ENCODE data around the gene LDLRAD4.

LDLRAD4 gene

DNA sequence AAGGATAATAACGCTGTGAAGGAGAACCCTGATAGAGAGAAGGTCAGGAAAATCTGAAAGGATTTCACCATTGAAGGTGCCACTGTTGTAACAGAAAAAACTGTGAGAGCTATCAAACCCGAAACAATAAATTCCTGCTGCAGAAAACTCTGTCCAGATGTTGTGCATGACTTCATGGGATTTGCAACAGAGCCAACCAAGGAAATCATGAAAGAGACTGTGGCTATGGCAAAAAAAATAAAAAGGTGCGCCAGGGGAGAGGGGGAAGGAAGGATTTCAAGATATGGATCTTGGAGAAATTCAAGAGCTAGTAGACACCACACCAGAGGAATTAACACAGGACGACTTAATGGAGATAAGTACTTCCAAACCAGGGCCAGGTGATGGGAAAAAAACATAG lies 88.0 kb downstream of the LDLRAD4 start:
- no peak for DNase-seq (ENCODE audit: low read depth in 2 of 2)

DNA sequence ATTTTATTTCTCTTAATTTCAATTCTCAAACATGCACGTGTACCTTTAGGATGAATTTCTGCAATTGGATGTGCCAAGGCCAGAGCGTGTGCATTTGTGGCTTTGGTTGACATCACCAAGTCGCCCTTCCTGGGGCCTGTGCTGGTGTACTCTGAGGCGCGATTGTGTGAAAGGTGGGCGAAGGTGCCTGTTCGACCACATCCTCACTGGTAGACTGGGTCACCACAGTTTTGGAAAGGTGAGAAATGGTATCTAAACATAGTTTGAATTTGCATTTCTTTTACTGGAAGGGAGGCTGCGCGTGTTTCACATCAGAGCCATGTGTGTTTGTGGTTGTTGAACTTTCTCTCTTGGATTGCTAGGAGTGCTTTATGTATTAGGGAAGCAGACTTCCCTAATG lies 89.8 kb downstream of the LDLRAD4 start:
- DNase-seq (ENCODE audit: low read depth in 2 of 2), result no peak

DNA sequence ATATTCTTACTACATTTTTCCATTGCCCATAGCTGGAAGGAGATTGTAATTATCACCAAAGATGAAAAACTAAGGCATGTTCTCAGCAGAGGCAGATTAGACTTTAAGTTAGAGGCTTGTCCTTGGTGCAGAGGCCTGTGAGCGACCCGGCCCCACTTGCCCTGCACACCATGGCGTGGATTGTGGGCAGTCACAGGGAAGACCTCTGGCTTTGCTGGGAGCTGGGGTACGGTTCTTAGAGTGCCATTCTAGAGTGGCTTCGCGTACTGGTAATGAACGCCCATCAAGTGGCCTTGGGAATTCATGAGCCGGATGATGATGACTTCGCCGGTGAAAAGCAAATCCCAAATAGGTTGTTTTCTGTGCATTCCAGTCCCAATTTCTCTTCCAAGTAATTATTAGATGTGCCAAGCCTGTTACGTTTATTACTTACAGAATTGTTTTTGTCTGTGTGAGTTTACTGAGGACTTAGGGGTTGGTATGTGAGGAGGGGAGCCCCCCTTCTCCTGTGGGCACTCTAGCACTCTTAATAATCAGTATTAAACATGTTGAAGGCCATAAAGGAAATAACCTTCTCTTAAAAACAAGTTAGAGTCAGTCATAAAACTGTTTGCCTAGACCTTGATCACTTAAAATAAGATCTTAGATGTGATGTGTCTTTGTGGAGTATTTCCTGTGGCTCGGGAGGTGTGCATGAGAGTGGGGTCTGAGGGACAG lies 90.6 kb downstream of the LDLRAD4 start:
- DNase-seq (ENCODE audit: low read depth in 2 of 2), result no peak

DNA sequence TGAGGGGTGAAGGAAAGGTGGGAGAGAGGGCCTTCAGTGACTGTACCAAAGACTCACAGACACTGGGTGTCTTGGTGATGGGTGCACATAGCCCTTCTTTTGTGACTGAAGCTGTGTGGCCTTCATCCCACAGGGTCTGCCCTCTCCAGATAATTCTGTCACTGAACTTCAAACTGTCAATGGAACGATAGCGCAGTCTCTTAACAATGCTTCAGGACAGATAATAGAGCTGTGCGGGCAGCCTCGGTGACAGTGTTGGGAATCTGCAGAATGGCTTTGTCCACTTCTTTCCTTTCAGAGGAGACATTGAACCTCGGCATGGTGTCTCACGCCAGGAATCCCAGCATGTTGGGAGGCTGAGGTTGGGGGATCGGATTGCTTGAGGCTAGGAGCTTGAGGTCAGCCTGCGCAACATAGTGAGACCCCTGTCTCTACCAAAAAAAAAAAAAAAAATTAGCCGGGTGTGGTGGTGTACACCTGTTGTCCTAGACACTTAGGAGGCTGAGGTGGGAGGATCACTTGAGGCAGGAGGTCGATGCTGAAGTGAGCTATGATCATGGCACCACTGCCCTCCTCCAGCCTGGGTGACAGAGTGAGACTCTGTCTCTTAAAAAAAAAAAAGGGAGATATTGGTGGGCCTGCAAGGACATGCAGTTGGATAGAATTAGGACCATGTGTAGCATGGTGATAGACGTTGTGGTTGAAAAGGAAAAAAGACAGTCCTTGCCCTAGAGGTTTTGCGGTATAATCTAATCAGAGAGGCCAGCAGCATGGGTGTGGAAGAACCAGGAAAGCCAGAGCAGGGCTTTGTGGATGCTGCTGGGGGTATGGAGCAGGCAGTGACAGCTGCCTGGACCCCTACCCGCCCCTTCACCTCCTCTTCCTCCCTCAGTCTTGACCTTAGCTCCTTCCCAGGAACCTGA lies 91.4 kb downstream of the LDLRAD4 start:
- no peak for DNase-seq (ENCODE audit: low read depth in 2 of 2)

DNA sequence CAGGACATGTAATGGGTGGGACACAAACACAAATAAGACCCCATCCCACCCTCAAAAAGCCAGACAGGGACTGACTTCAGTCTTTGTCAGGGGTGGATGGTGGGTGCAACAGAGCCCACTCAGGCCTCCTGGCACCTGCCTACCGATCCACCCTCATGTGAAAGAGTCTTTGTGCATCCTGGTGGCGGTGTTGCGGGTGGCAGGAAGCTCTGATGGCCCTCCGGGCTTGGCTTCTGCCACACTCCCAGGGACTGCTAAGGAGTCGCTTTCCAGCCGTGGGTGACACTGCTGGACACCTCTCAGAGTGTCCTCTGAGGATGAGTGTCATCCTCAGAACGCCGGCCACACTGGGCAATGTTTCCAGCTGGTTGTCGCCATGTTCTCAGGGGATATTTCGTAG lies 92.6 kb downstream of the LDLRAD4 start:
- DNase-seq (ENCODE audit: low read depth in 2 of 2), result no peak

DNA sequence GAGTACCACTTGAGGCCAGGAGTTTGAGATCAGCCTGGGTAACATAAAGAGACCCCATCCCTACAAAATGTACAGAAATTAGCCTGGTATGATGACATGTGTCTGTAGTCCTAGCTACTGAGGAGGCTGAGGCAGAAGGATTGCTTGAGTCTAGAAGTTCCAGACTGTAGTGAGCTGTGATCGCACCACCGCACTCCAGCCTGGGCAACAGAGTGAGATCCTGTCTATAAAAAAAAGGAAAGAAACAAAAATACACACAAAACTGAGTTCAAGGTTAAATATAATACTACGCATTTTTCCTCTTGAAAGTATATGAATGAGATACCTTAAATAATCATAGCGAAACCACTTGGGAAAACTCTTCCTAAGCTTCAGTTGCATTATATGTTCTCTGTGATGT lies 94.0 kb downstream of the LDLRAD4 start:
- DNase-seq (ENCODE audit: low read depth in 2 of 2), result no peak

DNA sequence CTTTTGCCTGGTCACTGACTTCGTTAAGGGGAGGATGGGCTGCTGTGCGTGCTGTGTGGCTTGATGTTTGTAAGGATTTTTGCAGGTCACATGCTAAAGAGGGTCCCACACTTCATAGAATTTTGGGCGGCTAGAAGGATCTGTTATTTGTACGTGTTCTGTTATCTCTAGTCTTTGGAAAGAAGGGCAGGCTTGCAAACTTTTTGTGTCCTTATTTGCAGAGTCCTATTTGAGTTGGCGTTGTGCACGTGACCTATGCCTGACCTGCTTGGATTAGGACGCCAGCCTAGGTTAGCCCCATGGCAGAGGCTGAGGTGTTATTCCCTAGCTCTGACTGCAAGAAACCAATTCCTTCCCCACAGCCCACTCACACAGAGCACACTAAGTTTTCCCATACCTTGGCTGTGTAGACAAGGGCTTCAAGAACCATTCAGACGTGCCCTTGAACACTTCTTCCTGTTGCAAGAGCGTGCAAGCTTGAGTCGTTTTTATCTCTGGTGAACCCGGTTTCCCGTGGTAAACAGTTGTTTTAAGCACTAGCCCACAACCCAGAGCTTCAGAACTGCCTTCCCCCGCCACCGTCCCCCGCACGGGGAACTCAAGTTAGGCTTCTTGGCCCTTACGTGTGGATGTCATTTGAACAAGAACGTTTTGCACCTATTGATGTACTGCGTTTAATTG lies 94.6 kb downstream of the LDLRAD4 start:
- no peak for DNase-seq (ENCODE audit: low read depth in 2 of 2)

DNA sequence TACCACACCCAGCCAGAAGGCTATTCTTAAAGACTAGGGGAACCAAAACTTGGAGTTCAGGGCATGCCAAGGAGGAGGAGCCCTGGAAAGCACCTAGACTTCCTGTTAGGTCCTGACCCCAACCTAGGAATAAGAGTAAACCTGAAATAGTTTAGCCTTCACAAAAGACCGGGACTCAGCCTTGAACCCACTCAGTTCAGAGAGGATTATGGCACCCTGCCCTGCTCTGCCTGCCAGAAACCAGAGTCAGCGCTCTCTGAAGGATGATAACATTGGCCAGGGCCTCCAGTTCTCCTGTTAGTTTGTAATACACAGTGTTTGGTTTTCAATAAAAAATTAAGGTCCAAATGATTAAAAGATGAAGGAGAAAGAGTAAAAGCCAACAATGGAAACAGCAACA lies 96.4 kb downstream of the LDLRAD4 start:
- no peak for DNase-seq (ENCODE audit: low read depth in 2 of 2)

DNA sequence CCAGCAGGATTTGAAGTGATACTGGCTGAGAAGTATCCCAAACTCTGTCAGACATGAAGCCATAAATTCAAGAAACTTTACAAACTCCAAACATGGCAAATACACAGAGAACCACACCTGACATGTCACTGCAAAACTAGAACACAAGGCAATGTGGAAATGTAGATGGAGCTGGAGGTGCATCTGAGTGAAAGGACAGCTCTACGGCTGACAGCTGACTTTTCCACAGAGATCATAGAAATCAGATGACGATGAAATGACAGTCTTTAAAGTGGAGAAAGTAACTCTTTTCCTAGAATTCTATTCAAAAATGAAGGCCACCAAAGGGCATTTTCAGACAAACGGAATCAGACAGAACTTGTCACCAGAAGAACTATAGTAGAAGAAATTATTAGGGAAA lies 97.5 kb downstream of the LDLRAD4 start:
- no peak for DNase-seq (ENCODE audit: low read depth in 2 of 2)

DNA sequence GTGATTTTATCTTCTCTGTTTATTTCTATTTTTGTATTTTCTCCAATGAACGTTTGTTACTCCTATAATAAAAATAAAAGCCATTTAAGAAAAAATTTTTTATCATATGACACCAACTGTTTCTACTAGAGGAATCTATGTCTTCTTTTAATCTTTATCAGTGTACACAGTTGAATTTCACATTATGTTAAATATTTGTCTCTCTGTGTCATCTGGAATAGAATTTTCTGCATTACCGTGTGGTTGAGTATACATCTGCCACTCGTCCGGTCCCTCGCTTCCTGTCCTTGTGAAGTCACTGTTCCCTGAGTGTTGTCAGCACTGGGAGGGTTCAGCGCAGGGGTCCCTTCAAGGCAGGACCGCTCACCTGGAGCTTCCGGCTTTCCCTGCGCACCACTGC lies 99.2 kb downstream of the LDLRAD4 start:
- DNase-seq (ENCODE audit: low read depth in 2 of 2), result no peak

DNA sequence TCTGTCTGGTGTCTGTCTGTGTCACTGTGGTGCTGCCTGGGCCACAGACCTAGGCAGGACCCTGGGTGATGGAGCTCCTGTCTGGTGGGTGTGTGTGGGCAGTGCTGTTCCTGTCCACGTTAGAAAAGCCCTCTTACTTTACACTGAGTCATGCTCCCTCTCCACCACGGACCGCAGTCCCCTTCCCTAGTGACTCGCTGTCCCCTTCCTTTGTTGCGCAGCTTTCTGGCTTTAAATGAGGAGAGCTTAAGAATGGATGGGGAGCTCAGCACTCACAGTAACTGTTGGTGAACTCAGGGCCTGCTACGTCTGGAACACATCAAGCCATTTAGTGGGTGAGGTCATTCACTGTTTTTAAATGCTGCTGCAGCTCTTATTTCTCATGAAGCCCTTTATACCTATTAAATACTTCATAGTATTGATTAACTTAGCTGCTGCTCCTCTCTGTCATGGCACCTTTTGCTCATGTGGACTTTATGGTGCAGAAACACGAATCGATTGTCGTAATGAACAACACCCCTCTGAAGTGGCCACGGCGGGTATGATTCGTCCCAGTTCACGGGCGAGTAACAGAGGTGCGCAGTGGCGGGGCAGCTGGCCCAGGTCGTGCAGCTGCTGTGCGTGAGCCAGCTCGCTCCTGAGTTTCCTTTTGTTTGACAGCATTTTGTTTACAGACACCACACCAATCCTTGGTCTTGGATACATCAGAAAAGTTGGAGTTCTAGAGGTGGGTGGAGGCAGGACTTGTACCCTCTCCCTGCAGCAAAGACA lies 100.4 kb downstream of the LDLRAD4 start:
- DNase-seq (ENCODE audit: low read depth in 2 of 2), result no peak

DNA sequence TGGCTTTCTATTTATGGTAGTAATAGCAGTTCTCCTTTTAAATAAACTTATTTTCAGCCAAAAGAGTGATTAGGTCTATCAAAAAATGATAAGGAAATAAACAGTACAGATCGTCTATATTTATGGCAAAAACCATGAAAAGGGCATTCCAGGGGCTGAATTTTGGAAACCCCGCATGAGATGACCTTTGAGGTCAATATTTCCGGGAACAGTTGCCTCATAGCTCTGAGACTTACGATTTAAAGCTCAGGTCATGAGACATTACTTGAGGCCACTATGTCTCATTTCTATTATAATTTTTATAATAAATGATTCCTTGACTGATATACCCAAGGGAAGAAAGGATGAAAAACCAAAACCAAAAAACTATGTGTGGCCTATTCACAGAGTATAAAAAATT lies 101.1 kb downstream of the LDLRAD4 start:
- no peak for DNase-seq (ENCODE audit: low read depth in 2 of 2)

DNA sequence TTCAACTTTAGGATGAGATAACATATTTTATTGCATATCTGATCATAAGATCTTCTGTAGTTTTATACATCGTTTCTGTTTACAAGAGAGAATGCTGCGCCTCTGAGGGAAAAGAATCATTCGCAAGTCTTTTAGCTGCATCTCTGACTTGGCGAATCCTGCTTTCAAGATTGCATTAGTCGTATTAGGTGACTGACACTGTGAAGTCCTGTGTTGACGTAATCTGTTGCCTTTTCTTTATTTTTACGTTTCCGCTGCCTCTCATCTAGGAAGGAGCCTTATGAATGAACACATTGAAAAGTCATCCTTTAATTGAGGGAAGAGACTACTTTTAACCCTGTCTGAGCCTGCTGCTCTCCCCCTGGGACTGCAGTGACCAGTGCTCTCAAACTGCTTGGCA lies 101.5 kb downstream of the LDLRAD4 start:
- DNase-seq (ENCODE audit: low read depth in 2 of 2), result no peak

DNA sequence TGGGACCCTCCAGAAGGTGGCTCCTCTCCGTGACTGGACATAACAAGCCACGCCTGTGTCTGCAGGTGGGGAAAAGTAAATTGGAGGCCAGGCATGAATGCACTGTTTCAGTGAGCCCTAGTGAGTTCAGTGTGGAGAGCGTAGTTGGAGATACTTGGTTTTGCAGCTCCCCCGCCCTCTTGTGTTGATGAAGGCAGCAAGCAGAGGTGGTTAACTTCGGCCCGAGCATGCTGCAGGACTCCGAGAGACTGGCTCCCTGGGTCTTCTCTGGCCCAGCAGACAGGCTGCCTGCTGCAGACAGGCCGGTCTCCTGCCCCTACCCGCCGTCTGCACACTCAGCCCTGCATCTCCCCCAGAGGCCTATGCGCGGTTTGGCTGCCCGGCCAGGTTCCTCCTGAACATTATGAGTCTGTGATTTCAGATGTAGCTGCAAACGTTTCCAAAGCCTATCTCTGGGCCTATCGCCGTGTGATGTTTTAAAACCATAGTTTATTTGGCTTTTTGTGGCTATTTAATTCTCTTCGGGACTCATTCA lies 102.4 kb downstream of the LDLRAD4 start:
- DNase-seq (ENCODE audit: low read depth in 2 of 2), result no peak

DNA sequence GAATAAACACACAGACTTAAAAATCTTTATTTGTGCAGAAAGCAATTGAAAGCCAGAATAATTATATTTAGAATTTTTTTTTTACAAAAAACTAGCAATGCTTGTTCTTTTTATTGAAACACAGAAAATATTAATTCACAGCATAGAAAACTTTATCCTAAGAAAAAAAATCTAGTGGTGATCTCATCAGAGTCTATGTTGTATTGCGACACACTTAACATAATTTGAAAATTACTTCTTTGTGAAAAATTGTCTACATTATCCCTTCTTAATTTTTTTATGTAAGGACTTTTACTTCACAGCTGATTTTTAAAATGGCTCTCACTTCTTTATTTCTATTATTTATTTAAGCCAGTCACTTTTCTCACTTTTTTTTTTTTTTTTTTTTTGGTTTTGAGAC lies 103.4 kb downstream of the LDLRAD4 start:
- no peak for DNase-seq (ENCODE audit: low read depth in 2 of 2)

DNA sequence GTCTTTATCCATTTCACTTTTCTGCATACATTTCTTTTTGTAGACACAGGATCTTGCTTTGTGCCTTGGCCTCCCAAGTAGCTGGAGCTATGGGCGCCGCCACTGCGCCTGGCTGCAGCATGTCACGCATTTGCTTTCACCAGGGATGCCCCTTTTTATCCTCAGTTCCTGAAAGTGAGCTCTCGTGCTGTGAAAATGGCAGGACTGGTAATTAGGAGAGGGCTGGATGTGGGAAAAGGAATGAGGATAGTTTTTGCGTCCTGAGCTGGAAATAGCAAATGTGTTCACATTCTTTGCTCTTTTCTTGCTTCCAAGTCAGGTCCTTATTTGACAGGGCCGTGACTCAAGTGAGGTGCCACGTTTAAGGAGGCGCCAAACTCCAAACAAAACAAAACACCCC lies 104.6 kb downstream of the LDLRAD4 start:
- no peak for DNase-seq (ENCODE audit: low read depth in 2 of 2)

DNA sequence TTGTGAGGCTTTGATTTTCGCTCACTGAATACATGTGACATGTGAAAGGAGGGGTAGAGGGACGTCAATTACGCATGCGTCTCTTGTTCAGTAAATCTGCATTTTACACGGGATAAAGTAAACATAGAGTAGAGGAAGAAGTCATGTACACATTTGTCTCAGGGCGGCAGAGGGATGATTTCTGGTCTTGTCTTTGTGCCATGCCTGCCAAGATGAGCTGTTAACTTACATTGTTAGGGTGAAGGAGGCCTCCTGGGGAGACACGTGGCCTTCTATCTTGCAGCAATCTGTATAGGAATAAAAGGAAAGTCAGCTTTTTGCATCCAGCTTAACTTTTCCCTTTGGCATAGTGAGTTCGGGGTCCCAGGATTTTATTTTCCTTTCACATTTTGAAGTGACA lies 106.3 kb downstream of the LDLRAD4 start:
- no peak for DNase-seq (ENCODE audit: low read depth in 2 of 2)

DNA sequence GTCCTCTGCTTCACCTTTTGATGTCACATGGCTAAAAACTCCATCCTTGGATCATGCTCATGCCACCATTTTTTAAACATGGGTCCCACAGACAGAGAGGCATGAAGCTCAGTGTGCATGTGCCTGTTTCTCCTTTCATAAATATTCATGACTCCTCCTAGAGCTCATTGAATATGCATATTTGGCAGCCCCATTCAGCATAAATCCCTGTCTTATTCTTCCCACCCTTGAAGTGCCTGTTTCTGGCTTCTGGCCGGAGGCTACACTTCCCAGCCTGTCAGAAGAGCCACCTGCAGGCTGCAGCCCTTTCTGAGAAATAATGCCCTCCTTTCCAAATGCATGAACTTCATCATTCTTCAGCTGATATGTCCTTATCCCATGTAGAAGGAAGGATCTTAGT lies 109.7 kb downstream of the LDLRAD4 start:
- DNase-seq (ENCODE audit: low read depth in 2 of 2), result no peak

DNA sequence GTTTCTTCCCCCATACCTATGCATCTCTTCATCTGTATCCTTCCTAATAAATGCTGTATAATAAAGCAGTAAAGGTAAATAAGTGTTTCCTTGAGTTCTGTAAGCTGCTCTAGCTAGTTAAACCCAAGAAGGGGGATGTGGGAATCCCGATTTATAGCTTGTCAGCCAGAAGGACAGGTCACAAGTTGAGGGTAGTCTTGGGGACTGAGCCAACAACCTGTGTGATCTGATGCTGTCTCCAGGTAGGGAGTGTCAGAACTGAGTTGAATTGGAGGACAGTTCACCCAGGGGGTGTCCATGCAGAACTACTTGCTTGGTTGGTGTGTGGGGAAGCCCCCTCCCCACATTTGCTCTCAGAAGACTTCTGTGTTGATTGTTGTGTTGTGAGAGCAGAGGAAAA lies 112.4 kb downstream of the LDLRAD4 start:
- no peak for DNase-seq (ENCODE audit: low read depth in 2 of 2)

DNA sequence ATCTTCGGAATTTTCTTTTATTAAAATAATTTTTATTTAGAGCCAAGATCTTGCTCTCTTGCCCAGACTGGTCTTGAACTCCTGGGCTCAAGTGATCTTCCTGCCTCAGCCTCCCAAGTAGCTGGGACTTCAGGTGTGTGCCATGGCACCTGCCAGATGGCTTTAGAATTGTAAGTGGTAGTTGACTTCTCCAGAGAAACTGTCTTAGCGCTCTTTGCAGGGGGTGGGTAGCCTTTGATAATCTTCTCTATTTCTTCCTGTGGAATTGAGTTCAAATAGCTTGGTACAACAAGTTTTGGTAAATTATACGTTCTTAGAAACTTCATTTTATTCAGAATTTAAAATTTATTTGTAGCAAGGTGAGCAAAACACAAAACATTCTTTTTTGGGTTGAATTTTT lies 113.3 kb downstream of the LDLRAD4 start:
- DNase-seq (ENCODE audit: low read depth in 2 of 2), result no peak

DNA sequence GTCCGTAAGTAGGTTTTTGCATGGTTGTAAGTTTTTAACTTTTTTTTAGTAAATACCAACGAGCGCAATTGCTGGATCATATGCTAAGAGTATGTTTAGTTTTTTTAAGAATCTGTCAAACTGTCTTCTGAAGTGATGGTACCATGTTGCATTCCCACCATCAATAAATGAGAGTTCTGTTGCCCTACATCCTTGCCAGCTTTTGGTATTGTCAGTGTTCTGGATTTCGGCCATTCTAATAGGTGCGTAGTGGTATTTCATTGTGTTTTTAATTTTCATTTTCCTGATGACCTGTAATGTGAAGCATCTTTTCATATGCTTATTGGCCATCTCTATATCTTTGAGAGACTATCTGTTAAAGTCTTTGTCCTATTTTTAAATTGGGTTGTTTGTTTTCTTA lies 114.3 kb downstream of the LDLRAD4 start:
- no peak for DNase-seq (ENCODE audit: low read depth in 2 of 2)

DNA sequence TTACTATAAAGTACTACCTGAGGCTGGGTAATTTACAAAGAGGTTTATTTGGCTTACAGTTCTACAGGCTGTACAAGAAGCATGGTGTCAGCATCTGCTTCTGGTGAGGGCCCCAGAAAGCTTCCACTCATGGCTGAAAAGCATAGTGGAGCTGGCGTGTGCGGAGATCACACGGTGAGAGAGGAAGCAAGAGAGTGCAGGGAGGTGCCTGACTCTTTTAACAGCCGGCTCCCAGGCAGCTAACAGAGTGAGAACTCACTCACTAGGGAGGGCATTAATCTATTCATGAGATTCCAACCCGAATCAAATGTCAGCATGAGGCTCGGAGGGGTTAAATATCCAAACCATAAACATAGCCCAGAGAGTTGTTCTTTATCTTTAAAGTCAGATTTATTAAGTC lies 117.3 kb downstream of the LDLRAD4 start:
- DNase-seq (ENCODE audit: low read depth in 2 of 2), result no peak

Data from stimulated activated CD4-positive, alpha-beta T cell treated with anti-CD3 and anti-CD28 coated beads, Interleukin-12 subunit alpha, Interleukin-12 subunit beta, amount 100 ng/mL, for 24 hours (primary cell).